Measurements from ENCODE around the gene DAGLB.

GRCh38 chr7:6436385-6436685 is 11.4 kb downstream of the DAGLB start:
- TF ChIP-seq CTCF (IDR thresholded peaks at IDR 0.05; ENCODE audit: insufficient read depth, low read depth, low read length), result no peak
- no peak for TF ChIP-seq EZH2 (IDR thresholded peaks at IDR 0.05; ENCODE audit: insufficient read depth, low read length)

All from astrocyte (in vitro differentiated cells and primary cell).